HFF-Myc (cell line): ENCODE data around the gene S100A12.

Experiments used
- DNase-seq: peaks from one replicate; pipeline ENCODE4 v3.0.0-alpha.2; 2011; ENCODE audit warnings: low read depth; ENCODE audit errors: extremely low read depth
- H3K4me3 ChIP-seq: replicated peaks from 2 replicates; pipeline ENCODE4 v1.5.1; 2011; ENCODE audit warnings: low read depth, mild to moderate bottlenecking, control low read depth, low read length
- CTCF ChIP-seq: IDR thresholded peaks from 2 replicates; pipeline ENCODE4 v1.5.1; 2012; ENCODE audit warnings: mild to moderate bottlenecking, low read depth, low read length, control low read depth; ENCODE audit errors: missing control alignments

The S100A12 gene

DNA sequence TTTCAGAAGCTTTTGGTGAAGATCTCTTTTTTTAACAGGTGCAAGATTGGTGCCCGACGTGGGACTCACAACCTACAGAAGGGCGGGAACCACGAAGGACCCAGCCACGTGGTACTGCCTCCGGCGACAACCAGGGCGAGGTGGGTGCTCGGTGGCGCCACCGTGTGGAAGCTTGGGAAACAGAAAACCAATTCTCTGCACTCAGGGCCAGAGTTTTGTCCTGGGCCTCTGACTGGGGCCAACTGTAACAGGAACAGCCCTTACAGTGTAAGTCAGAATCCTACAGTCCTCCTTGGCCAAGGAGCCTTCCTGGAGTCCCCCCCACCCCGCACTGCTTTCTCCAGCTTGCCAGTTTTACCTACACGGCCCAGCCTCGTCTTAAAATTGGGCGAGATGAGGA, 29.3 kb upstream of the S100A12 start:
- DNase-seq: no peak
- TF ChIP-seq CTCF: peak; percentile 59
- H3K4me3 ChIP-seq: no peak overlapping the region

DNA sequence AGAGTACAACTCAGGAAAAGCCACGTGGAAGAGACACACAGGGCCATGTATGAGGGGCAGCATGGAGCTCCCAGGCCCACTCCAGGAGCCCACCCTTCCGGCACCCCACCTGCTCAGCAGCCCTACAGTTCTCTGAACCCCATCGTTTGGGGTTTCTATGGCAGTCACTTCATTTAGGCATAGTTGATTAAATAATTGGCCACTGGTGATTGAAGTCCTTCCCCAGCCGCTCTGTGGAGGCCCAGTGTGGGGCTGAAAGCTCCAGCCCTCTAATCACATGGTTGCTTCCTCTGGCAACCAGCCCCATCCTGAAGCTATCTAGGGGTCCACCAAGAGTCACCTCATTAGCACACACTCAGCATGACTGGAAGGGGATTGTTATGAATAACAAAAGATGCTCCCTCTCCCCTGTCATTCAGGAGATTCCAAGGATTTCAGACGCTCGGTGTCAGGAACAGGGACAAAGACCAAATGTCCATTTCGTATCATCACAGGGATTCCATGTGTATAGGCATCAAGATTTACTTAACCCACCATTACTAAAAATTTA, 28.7 kb upstream of the S100A12 start:
- no peak for DNase-seq
- TF ChIP-seq CTCF: no peak
- no peak overlapping the region for H3K4me3 ChIP-seq

DNA sequence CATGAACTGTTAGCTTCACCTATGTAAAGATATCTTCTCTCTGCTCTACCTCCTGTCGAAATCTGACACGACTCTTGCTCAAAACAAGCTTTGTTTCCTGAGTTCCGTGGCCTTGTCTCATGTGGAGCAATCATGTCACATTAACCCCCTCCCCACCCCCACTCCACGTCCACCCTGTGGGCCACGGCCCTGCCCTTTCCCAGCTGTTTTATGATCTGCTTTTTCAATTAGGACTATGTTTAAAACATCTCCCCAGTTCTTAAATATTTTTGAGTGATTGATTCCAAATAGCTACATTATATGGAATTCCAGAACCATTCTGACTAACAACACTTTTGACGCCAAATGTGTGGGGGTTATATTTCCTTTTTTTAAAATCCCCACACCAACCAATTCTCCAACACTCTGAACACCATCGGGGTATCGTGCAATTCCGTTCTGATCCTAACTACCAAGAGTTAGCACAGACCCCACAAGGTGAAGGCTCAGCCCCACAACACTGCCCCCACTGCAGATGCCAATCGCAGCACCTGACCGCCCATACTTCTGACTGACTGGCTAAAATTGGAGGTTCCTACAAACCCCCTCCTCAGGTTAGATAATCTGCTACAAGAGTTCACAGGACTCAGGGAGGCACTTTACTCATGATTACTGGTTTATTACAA, 28.1 kb upstream of the S100A12 start:
- no peak for TF ChIP-seq CTCF
- no peak overlapping the region for H3K4me3 ChIP-seq
- no peak for DNase-seq

- no peak for TF ChIP-seq CTCF
- H3K4me3 ChIP-seq: no peak overlapping the region
- DNase-seq: no peak
Observed at GRCh38 chr1:153402226-153402625, 26.8 kb upstream of the S100A12 start.

DNA sequence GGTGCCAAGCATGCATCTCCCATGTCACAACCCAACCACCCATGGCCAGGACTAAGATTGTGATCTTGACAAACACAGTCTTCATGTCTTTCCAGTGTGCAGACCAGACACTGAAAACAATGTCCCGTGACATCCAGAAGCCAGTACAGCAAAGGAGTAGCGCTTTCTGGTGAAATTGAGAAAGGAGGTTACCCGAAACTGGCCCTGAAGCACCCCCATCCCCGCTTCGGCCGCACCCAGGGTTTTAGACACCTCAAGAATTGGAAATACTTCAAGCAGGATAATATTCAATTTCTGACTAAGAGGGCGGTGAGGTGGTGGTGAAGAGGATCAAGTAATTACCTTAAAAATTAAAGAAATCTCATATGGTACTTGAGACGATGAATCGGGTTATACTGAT, 26.0 kb upstream of the S100A12 start:
- no peak for TF ChIP-seq CTCF

GRCh38 chr1:153400244-153400643, 24.8 kb upstream of the S100A12 start:
- H3K4me3 ChIP-seq: no peak overlapping the region
- no peak for DNase-seq
- TF ChIP-seq CTCF: peak; percentile 19

More for the DNA sequence above, 26.0 kb upstream of the S100A12 start:
- no peak for DNase-seq
- no peak overlapping the region for H3K4me3 ChIP-seq

DNA sequence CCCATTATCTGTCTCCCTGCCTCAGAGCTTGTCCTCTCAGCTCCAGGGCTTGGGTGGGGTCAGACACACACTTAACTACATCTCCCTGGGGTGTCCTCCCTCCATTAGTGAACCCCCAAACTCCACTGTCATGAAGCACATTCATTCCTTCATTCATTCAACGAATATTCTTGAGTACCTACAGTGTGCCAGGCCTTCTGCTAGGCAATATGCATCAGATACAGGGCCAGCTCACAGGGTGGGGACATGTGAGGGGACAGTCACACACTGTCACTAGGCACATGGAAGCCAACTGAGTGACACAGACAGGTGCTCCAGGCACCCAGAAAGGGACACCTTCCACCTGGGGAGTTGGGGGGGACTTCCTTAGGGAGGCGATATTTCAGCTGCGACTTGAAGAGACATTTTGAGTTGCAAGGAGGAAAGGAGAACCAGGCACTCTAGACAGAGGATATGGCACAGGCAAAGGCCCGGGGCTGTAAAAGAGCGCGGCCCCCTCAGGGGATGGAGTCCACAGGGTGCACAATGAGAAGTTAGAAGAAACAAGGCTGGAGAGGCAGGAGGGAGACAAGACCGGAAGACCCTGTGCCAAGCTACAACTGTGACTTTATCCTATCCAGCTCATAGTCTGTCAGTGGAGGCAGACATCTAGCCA, 24.1 kb upstream of the S100A12 start:
- no peak overlapping the region for H3K4me3 ChIP-seq
- no peak for TF ChIP-seq CTCF
- no peak for DNase-seq
